Stomach (tissue), 9 donors: ENCODE data around the gene EN2. TPM values are rescaled to one million over a fixed set of nuclear protein-coding genes. Genes with fewer than 3 reads are reported as not detected.

Experiments
- DNase-seq, 2 donors: peaks; one replicate each; pipeline versions ENCODE4 v3.0.0 to v3.0.0-alpha.2; 2013 to 2019
- H3K27ac ChIP-seq, 5 donors: fragments of 200-600 bp in 4 of 5; sonication (generic) in 4 of 5; one replicate each; pipeline ENCODE4 v1.5.1; 2013 to 2019; ENCODE audit warnings: mild to moderate bottlenecking in 1 of 5, moderate library complexity in 1 of 5
- H3K27me3 ChIP-seq, 3 donors: fragments of 200-600 bp; sonication (generic); one replicate each; pipeline ENCODE4 v1.5.1; 2017 to 2019; ENCODE audit warnings: mixed run types in 1 of 3
- H3K36me3 ChIP-seq, 4 donors: fragments of 200-600 bp; sonication (generic); 1 replicate in 3 of 4; 2 replicates in 1 of 4; pipeline ENCODE4 v1.5.1; 2016 to 2019
- H3K4me1 ChIP-seq, 4 donors: fragments of 200-600 bp; sonication (generic); one replicate each; pipeline ENCODE4 v1.5.1; 2016 to 2019
- H3K4me3 ChIP-seq, 4 donors: fragments of 200-600 bp; sonication (generic) in 3 of 4; one replicate each; pipeline ENCODE4 v1.5.1; 2016 to 2019; ENCODE audit warnings: mild to moderate bottlenecking in 1 of 4
- H3K9me3 ChIP-seq, 4 donors: fragments of 200-600 bp; sonication (generic); one replicate each; pipeline ENCODE4 v1.5.1; 2016 to 2019
- CTCF ChIP-seq, 7 experiments: fragments of 450-650 bp in 4 of 7; fragments of 200-600 bp in 3 of 7; sonication (generic) in 3 of 7; IDR thresholded peaks; one replicate each; pipeline ENCODE4 v1.5.1; 2016 to 2019; ENCODE audit warnings: antibody characterized with exemption in 7 of 7, control low read depth in 2 of 7, mild to moderate bottlenecking in 1 of 7
- EP300 ChIP-seq: sonication (generic); formaldehyde crosslinking; IDR thresholded peaks from one replicate; pipeline ENCODE4 v1.6.1; 2017; ENCODE audit warnings: antibody characterized with exemption
- POLR2A ChIP-seq, 4 donors: fragments of 450-650 bp; IDR thresholded peaks; one replicate each; pipeline ENCODE4 v1.6.1; 2016; ENCODE audit warnings: antibody characterized with exemption in 4 of 4, control low read depth in 2 of 4, mild to moderate bottlenecking in 1 of 4, moderate library complexity in 1 of 4
- POLR2AphosphoS5 ChIP-seq, 3 donors: sonication (generic); formaldehyde crosslinking; IDR thresholded peaks; one replicate each; pipeline ENCODE4 v1.6.1; 2016; ENCODE audit warnings: antibody characterized with exemption in 3 of 3
- WGBS, 5 donors: extraction: QIAGEN DNeasy Blood & Tissue Kit in 3 of 5; methylation state at CpG; one replicate each; pipeline versions ENCODE4 v1.1.5 to v1.1.7; 2013 to 2018; 5-methylcytosine and 5-hydroxymethylcytosine counted together
- intact Hi-C: fragments of 100-400 bp; cut with DNase I; formaldehyde crosslinking; loops from one replicate; pipeline ENCODE4 v1.15.1; 2023; ENCODE audit warnings: low total_unique reads
- polyA plus RNA-seq, 3 donors: library from polyadenylated mRNA; stranded (reverse); fragments of 200-250 nt; gene quantifications; one replicate each; pipeline ENCODE4 v1.2.3, GENCODE V29; 2013
- total RNA-seq, 5 donors: library from RNA; depleted of rRNA; stranded (reverse); fragments of >200 nt; gene quantifications; one replicate each; pipeline versions ENCODE4 v1.1.0 to v1.2.3, GENCODE V29; 2014 to 2016
- donor health status: healthy with polysubstance abuse.
- donor health status: Bipolar disorder and iron deficiency.
- donor health status: healthy.

The EN2 gene
- total and polyA plus RNA-seq, 8 donors, result 0.03 TPM; not detected in 7

GRCh38 chr7:155416646-155417380 lies 41.1 kb upstream of the EN2 start:
- DNase-seq, result no peak
- H3K36me3 ChIP-seq, result no peaks in the 10 kb centered on the region
- WGBS, 5 donors, result 80 to 87% (median 85%) methylated on average over 15 to 17 of the region's 17 CpGs
- H3K4me1 ChIP-seq, result no peaks in the 10 kb centered on the region
- intact Hi-C loops, result no loop called here
- no peak for TF ChIP-seq CTCF (IDR thresholded peaks at IDR 0.05)
- no peak for TF ChIP-seq EP300
- TF ChIP-seq POLR2A (IDR thresholded peaks at IDR 0.05), result no peak
- no peak for TF ChIP-seq POLR2AphosphoS5 (IDR thresholded peaks at IDR 0.05)
- H3K9me3 ChIP-seq, result no peaks in the 10 kb centered on the region
- no peak overlapping the region for H3K4me3 ChIP-seq
- H3K27ac ChIP-seq, result no peak overlapping the region
- H3K27me3 ChIP-seq, result peaks cover 0 to 59% (median 13%) of the 10 kb centered on the region in 3 donors

GRCh38 chr7:155418304-155418703 lies 39.6 kb upstream of the EN2 start:
- intact Hi-C loops, result no loop called here
- no peaks in the 10 kb centered on the region for H3K4me1 ChIP-seq
- no peaks in the 10 kb centered on the region for H3K36me3 ChIP-seq
- 75 to 87% (median 81%) methylated on average over 11 to 12 of the region's 12 CpGs for WGBS, 5 donors
- no peak for TF ChIP-seq POLR2A (IDR thresholded peaks at IDR 0.05)
- TF ChIP-seq CTCF (IDR thresholded peaks at IDR 0.05), result no peak
- no peak for TF ChIP-seq POLR2AphosphoS5 (IDR thresholded peaks at IDR 0.05)
- TF ChIP-seq EP300, result no peak
- no peaks in the 10 kb centered on the region for H3K9me3 ChIP-seq
- DNase-seq, result no peak
- no peak overlapping the region for H3K4me3 ChIP-seq
- H3K27me3 ChIP-seq, result peaks cover 0 to 62% (median 16%) of the 10 kb centered on the region in 3 donors
- H3K27ac ChIP-seq, result no peak overlapping the region

GRCh38 chr7:155418941-155419755 lies 38.8 kb upstream of the EN2 start:
- Histone ChIP-seq H3K9me3 (no peaks in the 10 kb centered on the region), H3K36me3 (no peaks in the 10 kb centered on the region), H3K4me3 (no peak overlapping the region), H3K27me3 (peaks cover 0 to 70% (median 18%) of the 10 kb centered on the region in 3 donors), H3K27ac (no peak overlapping the region), H3K4me1 (no peaks in the 10 kb centered on the region)
- 84 to 93% (median 86%) methylated on average over 12 to 16 of the region's 16 CpGs for WGBS, 5 donors
- intact Hi-C loops, result no loop called here
- DNase-seq, result no peak
- TF ChIP-seq EP300 (no peak), POLR2AphosphoS5 (IDR thresholded peaks at IDR 0.05) (no peak), CTCF (IDR thresholded peaks at IDR 0.05) (no peak), POLR2A (IDR thresholded peaks at IDR 0.05) (no peak)

- no peak for DNase-seq
Observed at GRCh38 chr7:155420116-155420515, 37.8 kb upstream of the EN2 start.

More at GRCh38 chr7:155420116-155420515, 37.8 kb upstream of the EN2 start:
- Histone ChIP-seq H3K4me3 (no peak overlapping the region), H3K9me3 (no peaks in the 10 kb centered on the region), H3K27me3 (peaks cover 0 to 80% (median 18%) of the 10 kb centered on the region in 3 donors), H3K36me3 (no peaks in the 10 kb centered on the region), H3K27ac (no peak overlapping the region), H3K4me1 (no peaks in the 10 kb centered on the region)
- intact Hi-C loops, result no loop called here
- no peak for TF ChIP-seq POLR2AphosphoS5 (IDR thresholded peaks at IDR 0.05)
- no peak for TF ChIP-seq POLR2A (IDR thresholded peaks at IDR 0.05)
- TF ChIP-seq CTCF (IDR thresholded peaks at IDR 0.05), result no peak
- no peak for TF ChIP-seq EP300
- WGBS, 5 donors, result 65 to 82% (median 78%) methylated on average over 8 of the region's 8 CpGs
